GM13976 (cell line): ENCODE measurements around the gene MAML2.

ENCODE experiments used
- DNase-seq: peaks from one replicate; pipeline ENCODE4 v3.0.0; 2012; ENCODE audit warnings: low spot score
- CTCF ChIP-seq: IDR thresholded peaks from 2 replicates; pipeline ENCODE4 v1.5.1; 2012; ENCODE audit warnings: borderline replicate concordance, mild to moderate bottlenecking; ENCODE audit not compliant: insufficient read depth; ENCODE audit errors: extremely low read depth, missing control alignments, control extremely low read depth
- in situ Hi-C: fragments of 300-500 bp; cut with MboI; formaldehyde crosslinking; loops from one replicate; pipeline ENCODE4 v1.12.0; 2022; ENCODE audit warnings: low sequenced_read_pairs, mixed read lengths, inconsistent platforms; ENCODE audit not compliant: unreplicated experiment

The MAML2 gene

DNA sequence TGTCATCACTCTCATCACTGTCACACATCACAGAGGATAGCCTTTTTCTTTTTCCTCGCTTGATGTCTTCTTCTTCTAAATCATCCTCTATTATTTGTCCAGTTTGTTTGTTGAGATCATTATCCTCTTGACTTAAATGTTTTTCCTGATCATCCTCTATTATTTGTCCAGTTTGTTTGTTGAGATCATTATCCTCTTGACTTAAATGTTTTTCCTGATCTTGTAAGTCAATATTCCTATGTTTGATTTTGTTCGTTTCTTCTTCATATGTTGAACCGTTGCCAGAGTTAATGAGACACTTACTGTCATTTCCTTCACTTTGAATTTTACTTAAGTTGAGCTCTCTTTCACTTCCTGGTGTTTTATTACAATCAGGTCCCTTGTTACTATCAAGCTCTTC is 41.2 kb upstream of the MAML2 start:
- no peak for TF ChIP-seq CTCF
- DNase-seq: no peak
- in situ Hi-C loops: no loop called here

- in situ Hi-C loops: no loop called here
- TF ChIP-seq CTCF: no peak
- no peak for DNase-seq
Observed at GRCh38 chr11:96376796-96377195, 33.8 kb upstream of the MAML2 start.

- in situ Hi-C loops: no loop called here
- DNase-seq: no peak
- no peak for TF ChIP-seq CTCF
Observed at GRCh38 chr11:96373826-96374225, 30.8 kb upstream of the MAML2 start.

GRCh38 chr11:96367342-96367741 is 24.3 kb upstream of the MAML2 start:
- in situ Hi-C loops: no loop called here
- no peak for DNase-seq

GRCh38 chr11:96366024-96366423 is 23.0 kb upstream of the MAML2 start:
- in situ Hi-C loops: no loop called here
- DNase-seq: no peak
- TF ChIP-seq CTCF: no peak

More at GRCh38 chr11:96367342-96367741, 24.3 kb upstream of the MAML2 start:
- TF ChIP-seq CTCF: no peak

- TF ChIP-seq CTCF: no peak
- in situ Hi-C loops: no loop called here
- no peak for DNase-seq
Observed at GRCh38 chr11:96365493-96365892, 22.5 kb upstream of the MAML2 start.

DNA sequence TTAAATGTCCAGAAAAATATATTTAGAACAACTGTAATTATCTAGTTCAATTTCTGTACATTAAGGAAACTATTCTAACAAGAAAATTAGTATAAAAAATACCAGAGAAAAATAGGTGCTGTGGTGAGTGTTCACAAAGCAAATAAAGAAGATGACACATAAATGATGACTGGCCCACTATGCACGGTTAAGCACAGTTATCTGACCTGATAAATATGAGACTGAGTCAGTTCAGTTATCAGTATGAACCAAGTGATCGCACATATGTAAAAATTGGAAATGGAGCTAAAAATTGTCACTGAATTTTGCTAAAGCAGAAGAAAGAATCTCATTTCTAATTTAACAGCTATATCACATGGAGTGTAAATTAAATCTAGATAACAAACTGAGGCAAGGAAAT is 18.8 kb upstream of the MAML2 start:
- DNase-seq: no peak
- TF ChIP-seq CTCF: no peak
- in situ Hi-C loops: no loop called here
